ACC112 (cell line): ENCODE data around the gene MTRF1L.
"Not testable (repeated sequence)": the region's sequence is repeated elsewhere in the genome, so short reads cannot be mapped to it uniquely, and the experiment has no call there.

Experiments used
- H2AFZ ChIP-seq: fragments of 200-600 bp; sonication (generic); one replicate; pipeline ENCODE4 v1.6.0; 2017; ENCODE audit warnings: antibody characterized with exemption, low read length; ENCODE audit not compliant: unreplicated experiment
- H3K27ac ChIP-seq: fragments of 200-600 bp; sonication (generic); 2 replicates; pipeline ENCODE4 v1.5.1; 2014; ENCODE audit warnings: low read depth, mild to moderate bottlenecking, antibody characterized with exemption, low read length, moderate library complexity
- H3K27me3 ChIP-seq: fragments of 200-600 bp; sonication (generic); 2 replicates; pipeline ENCODE4 v1.6.1; 2014; ENCODE audit warnings: mild to moderate bottlenecking, antibody characterized with exemption, low read length, moderate library complexity, mixed read lengths; ENCODE audit not compliant: insufficient read depth
- H3K36me3 ChIP-seq: fragments of 200-600 bp; sonication (generic); 2 replicates; pipeline ENCODE4 v1.6.1; 2016; ENCODE audit warnings: mild to moderate bottlenecking, antibody characterized with exemption, low read length, moderate library complexity, mixed read lengths; ENCODE audit not compliant: insufficient read depth
- H3K4me1 ChIP-seq: fragments of 200-600 bp; sonication (generic); one replicate; pipeline ENCODE4 v1.6.1; 2016; ENCODE audit warnings: low read length, mixed read lengths; ENCODE audit not compliant: insufficient read depth, unreplicated experiment, control insufficient read depth
- H3K4me3 ChIP-seq: fragments of 200-600 bp; sonication (generic); 2 replicates; pipeline ENCODE4 v1.5.1; 2014; ENCODE audit warnings: mild to moderate bottlenecking, low read depth, low read length
- H3K79me2 ChIP-seq: fragments of 200-600 bp; sonication (generic); one replicate; pipeline ENCODE4 v1.6.0; 2016; ENCODE audit warnings: low read length; ENCODE audit not compliant: control insufficient read depth, unreplicated experiment, insufficient read depth

Gene MTRF1L

GRCh38 chr6:153003366-153003690 is 819 bp upstream of the MTRF1L start:
- Histone ChIP-seq H3K27ac (peak overlapping the region; percentile 88), H3K4me1 (peaks cover 21% of the 10 kb centered on the region), H3K79me2 (peaks cover 50% of the 10 kb centered on the region), H3K4me3 (peak overlapping the region; percentile 99), H2AFZ (peak overlapping the region; percentile 36), H3K36me3 (peaks cover 11% of the 10 kb centered on the region; the same call in 1 of the 2 replicates), H3K27me3 (no peaks in the 10 kb centered on the region)

GRCh38 chr6:153001767-153002612 is 519 bp downstream of the MTRF1L start:
- Histone ChIP-seq H3K79me2 (peaks cover 61% of the 10 kb centered on the region), H3K27ac (peak overlapping the region; percentile 88), H3K4me3 (peak overlapping the region; percentile 99), H3K27me3 (no peaks in the 10 kb centered on the region), H2AFZ (no peak overlapping the region), H3K4me1 (peaks cover 21% of the 10 kb centered on the region), H3K36me3 (peaks cover 18% of the 10 kb centered on the region; the same call in 1 of the 2 replicates)

- Histone ChIP-seq H3K4me3 (peak overlapping the region; percentile 99), H3K79me2 (peaks cover 73% of the 10 kb centered on the region), H3K36me3 (peaks cover 27% of the 10 kb centered on the region), H3K4me1 (peaks cover 21% of the 10 kb centered on the region)
- not testable (repeated sequence) for H3K27me3 ChIP-seq, H2AFZ ChIP-seq, H3K27ac ChIP-seq
These were observed 1.7 kb downstream of the MTRF1L start for GRCh38 chr6:153000790-153001189.

GRCh38 chr6:153000243-153000642 is 2.3 kb downstream of the MTRF1L start:
- H3K4me3 ChIP-seq, result peak overlapping the region; percentile 99

GRCh38 chr6:152999538-152999937 is 3.0 kb downstream of the MTRF1L start:
- not testable (repeated sequence) for H3K27me3 ChIP-seq, H3K27ac ChIP-seq, H2AFZ ChIP-seq
- Histone ChIP-seq H3K4me1 (peaks cover 21% of the 10 kb centered on the region), H3K4me3 (0 out of 2 replicates have a peak overlapping the region, but pooled peaks have one; percentile 49), H3K79me2 (peaks cover 81% of the 10 kb centered on the region), H3K36me3 (peaks cover 29% of the 10 kb centered on the region)

More at GRCh38 chr6:153000243-153000642, 2.3 kb downstream of the MTRF1L start:
- no peak overlapping the region for H2AFZ ChIP-seq
- H3K27ac ChIP-seq, result no peak overlapping the region
- no peaks in the 10 kb centered on the region for H3K27me3 ChIP-seq
- peaks cover 29% of the 10 kb centered on the region for H3K36me3 ChIP-seq
- peaks cover 21% of the 10 kb centered on the region for H3K4me1 ChIP-seq
- peaks cover 78% of the 10 kb centered on the region for H3K79me2 ChIP-seq

- Histone ChIP-seq H2AFZ (no peak overlapping the region), H3K36me3 (peaks cover 42% of the 10 kb centered on the region), H3K27me3 (no peaks in the 10 kb centered on the region), H3K4me3 (no peak overlapping the region), H3K27ac (no peak overlapping the region), H3K4me1 (no peaks in the 10 kb centered on the region), H3K79me2 (peaks cover 79% of the 10 kb centered on the region)
These were observed 8.7 kb downstream of the MTRF1L start for GRCh38 chr6:152993847-152994246.

GRCh38 chr6:152993431-152993830 is 9.1 kb downstream of the MTRF1L start:
- no peak overlapping the region for H3K4me3 ChIP-seq
- H3K27ac ChIP-seq, result no peak overlapping the region
- peaks cover 76% of the 10 kb centered on the region for H3K79me2 ChIP-seq
- no peak overlapping the region for H2AFZ ChIP-seq
- no peaks in the 10 kb centered on the region for H3K27me3 ChIP-seq
- H3K4me1 ChIP-seq, result no peaks in the 10 kb centered on the region
- H3K36me3 ChIP-seq, result peaks cover 41% of the 10 kb centered on the region

- Histone ChIP-seq H3K79me2 (peaks cover 63% of the 10 kb centered on the region), H3K36me3 (peaks cover 9% of the 10 kb centered on the region), H2AFZ (no peak overlapping the region), H3K4me1 (peaks cover 7% of the 10 kb centered on the region), H3K27me3 (no peaks in the 10 kb centered on the region), H3K4me3 (no peak overlapping the region), H3K27ac (no peak overlapping the region)
These were observed 15.5 kb downstream of the MTRF1L start for GRCh38 chr6:152986978-152987377.

GRCh38 chr6:152985300-152985699 is 17.2 kb downstream of the MTRF1L start:
- H3K27me3 ChIP-seq, H3K36me3 ChIP-seq, H2AFZ ChIP-seq, H3K27ac ChIP-seq: not testable (repeated sequence)
- Histone ChIP-seq H3K4me1 (peaks cover 14% of the 10 kb centered on the region), H3K79me2 (peaks cover 66% of the 10 kb centered on the region), H3K4me3 (peak overlapping the region; percentile 98)

GRCh38 chr6:152984513-152984872 is 18.0 kb downstream of the MTRF1L start:
- Histone ChIP-seq H3K27ac (peak overlapping the region; percentile 89), H3K79me2 (peaks cover 68% of the 10 kb centered on the region), H3K27me3 (no peaks in the 10 kb centered on the region), H3K4me3 (peak overlapping the region; percentile 98), H3K4me1 (peaks cover 22% of the 10 kb centered on the region), H2AFZ (peak overlapping the region; percentile 3), H3K36me3 (no peaks in the 10 kb centered on the region; the same call in 1 of the 2 replicates)
